ENCODE data around the gene SIX4. TPM values are rescaled to one million over a fixed set of nuclear protein-coding genes. Genes with fewer than 3 reads are reported as not detected.

Gene SIX4
- total and polyA plus RNA-seq, 8 donors: 0.35 to 5.8 (median 1.8) TPM; not detected in 1

DNA sequence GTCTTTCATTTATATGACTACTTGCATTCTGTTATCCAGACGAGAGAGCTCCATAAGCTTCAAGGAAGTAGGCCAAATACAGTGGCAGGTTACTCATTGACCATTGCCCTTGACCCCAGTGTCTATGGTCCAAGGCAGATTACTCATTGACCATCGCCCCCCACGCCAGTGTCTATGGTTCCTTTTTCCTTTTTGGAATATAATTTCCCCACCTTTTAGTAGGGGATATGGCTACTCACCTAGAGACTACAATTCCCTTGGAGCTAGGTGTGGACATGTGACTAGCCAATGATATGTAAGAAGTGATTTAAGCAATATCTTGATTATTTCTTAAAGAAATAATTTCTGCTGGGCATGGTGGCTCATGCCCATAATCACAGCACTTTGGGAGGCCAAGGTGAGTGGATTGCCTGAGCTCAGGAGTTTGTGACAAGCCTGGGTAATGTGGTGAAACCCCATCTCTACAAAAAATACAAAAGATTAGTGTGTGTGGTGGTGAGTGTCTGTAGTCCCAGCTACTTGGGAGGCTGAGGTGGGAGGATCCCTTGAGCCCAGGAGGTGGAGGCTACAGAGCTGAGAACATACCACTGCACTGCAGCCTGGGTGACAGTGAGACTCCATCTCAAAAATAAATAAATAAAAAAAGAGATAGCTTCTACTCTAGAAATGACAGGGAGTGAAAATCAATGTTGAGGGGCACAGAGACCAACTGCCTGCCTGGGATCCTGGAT, 32.6 kb downstream of the SIX4 start:
- no peaks in the 10 kb centered on the region for H3K36me3 ChIP-seq
- H3K27me3 ChIP-seq: no peaks in the 10 kb centered on the region
- H3K27ac ChIP-seq: no peak overlapping the region
- no peaks in the 10 kb centered on the region for H3K9me3 ChIP-seq
- intact Hi-C loops (cut with DNase I; ENCODE audit: low total_unique reads): no loop called here
- no peak overlapping the region for H3K4me3 ChIP-seq
- no peaks in the 10 kb centered on the region for H3K4me1 ChIP-seq
- 71 to 86% (median 83%) methylated on average over 3 of the region's 3 CpGs for WGBS, 5 donors
- DNase-seq: no peak
- TF ChIP-seq CTCF (IDR thresholded peaks at IDR 0.05) (no peak), POLR2A (IDR thresholded peaks at IDR 0.05) (no peak), EP300 (IDR thresholded peaks at IDR 0.05) (no peak), POLR2AphosphoS5 (IDR thresholded peaks at IDR 0.05) (no peak)

GRCh38 chr14:60686865-60687264, 37.3 kb downstream of the SIX4 start:
- no peaks in the 10 kb centered on the region for H3K36me3 ChIP-seq
- H3K27me3 ChIP-seq: peaks cover 0 to 4% (median 0%) of the 10 kb centered on the region in 3 donors
- intact Hi-C loops (cut with DNase I; ENCODE audit: low total_unique reads): no loop called here
- no peak for DNase-seq
- no peaks in the 10 kb centered on the region for H3K4me1 ChIP-seq
- H3K9me3 ChIP-seq: peaks cover 0 to 4% (median 0%) of the 10 kb centered on the region in 4 donors
- H3K27ac ChIP-seq: no peak overlapping the region
- no peak for TF ChIP-seq POLR2A (IDR thresholded peaks at IDR 0.05)
- no peak for TF ChIP-seq POLR2AphosphoS5 (IDR thresholded peaks at IDR 0.05)
- TF ChIP-seq EP300 (IDR thresholded peaks at IDR 0.05): no peak
- no peak for TF ChIP-seq CTCF (IDR thresholded peaks at IDR 0.05)
- H3K4me3 ChIP-seq: no peak overlapping the region

DNA sequence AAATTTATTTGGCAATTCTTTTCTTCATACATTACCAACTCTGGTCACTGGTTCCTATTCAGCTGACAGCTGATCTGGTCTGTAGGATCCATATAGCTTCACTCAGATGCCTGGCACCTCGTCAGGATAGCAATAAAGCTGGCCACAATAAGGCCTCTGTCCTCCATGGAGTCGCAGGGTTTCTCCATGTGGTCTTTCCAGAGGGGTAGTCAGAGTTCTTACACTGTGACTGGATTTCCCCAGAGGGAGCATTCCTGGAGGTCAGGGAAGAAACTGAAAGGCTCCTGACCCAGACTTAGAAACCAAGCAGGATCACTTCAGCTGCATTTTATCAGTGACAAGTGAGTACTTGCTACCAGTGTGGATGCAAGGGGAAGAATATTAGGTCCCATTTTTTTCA, 39.9 kb downstream of the SIX4 start:
- intact Hi-C loops (cut with DNase I; ENCODE audit: low total_unique reads): no loop called here
- Histone ChIP-seq H3K4me1 (no peaks in the 10 kb centered on the region), H3K36me3 (no peaks in the 10 kb centered on the region), H3K27me3 (peaks cover 0 to 4% (median 0%) of the 10 kb centered on the region in 3 donors), H3K9me3 (peaks cover 0 to 4% (median 0%) of the 10 kb centered on the region in 4 donors), H3K4me3 (no peak overlapping the region), H3K27ac (no peak overlapping the region)
- DNase-seq: no peak
- no peak for TF ChIP-seq EP300 (IDR thresholded peaks at IDR 0.05)
- no peak for TF ChIP-seq POLR2A (IDR thresholded peaks at IDR 0.05)
- no peak for TF ChIP-seq POLR2AphosphoS5 (IDR thresholded peaks at IDR 0.05)
- TF ChIP-seq CTCF (IDR thresholded peaks at IDR 0.05): no peak
- WGBS, 5 donors: 71 to 88% (median 81%) methylated on average over 2 of the region's 2 CpGs

GRCh38 chr14:60681271-60681670, 42.9 kb downstream of the SIX4 start:
- no peak for DNase-seq
- H3K27ac ChIP-seq: no peak overlapping the region
- intact Hi-C loops (cut with DNase I; ENCODE audit: low total_unique reads): no loop called here

More at GRCh38 chr14:60681271-60681670, 42.9 kb downstream of the SIX4 start:
- Histone ChIP-seq H3K27me3 (peaks cover 0 to 4% (median 0%) of the 10 kb centered on the region in 3 donors), H3K36me3 (no peaks in the 10 kb centered on the region), H3K4me1 (no peaks in the 10 kb centered on the region), H3K9me3 (peaks cover 0 to 4% (median 0%) of the 10 kb centered on the region in 4 donors), H3K4me3 (no peak overlapping the region)
- TF ChIP-seq CTCF (IDR thresholded peaks at IDR 0.05): no peak
- TF ChIP-seq POLR2AphosphoS5 (IDR thresholded peaks at IDR 0.05): no peak
- no peak for TF ChIP-seq POLR2A (IDR thresholded peaks at IDR 0.05)
- TF ChIP-seq EP300 (IDR thresholded peaks at IDR 0.05): no peak

All from stomach (tissue), 9 donors.